ENCODE results near the gene PEAK1.

- TF ChIP-seq POLR2A (IDR thresholded peaks at IDR 0.05; ENCODE audit: low read length) (no peak), GATA1 (IDR thresholded peaks at IDR 0.05; ENCODE audit: low read depth, low read length) (no peak)
Observed at GRCh38 chr15:77225088-77225487, 194.8 kb downstream of the PEAK1 start.

Data from erythroblast (primary cell).